Choroid plexus epithelial cell (primary cell): ENCODE data around the gene CATSPER3.

ENCODE experiments used
- DNase-seq: peaks from one replicate; pipeline ENCODE4 v3.0.0-alpha.2; 2010; ENCODE audit warnings: low read depth
- H3K4me3 ChIP-seq: 2 replicates; pipeline ENCODE4 v1.5.1; 2011; ENCODE audit warnings: low read depth, mild to moderate bottlenecking, control low read depth, low read length, moderate library complexity
- CTCF ChIP-seq: conservative IDR thresholded peaks from 2 replicates; pipeline ENCODE4 v1.5.1; 2011; ENCODE audit warnings: low read depth, mild to moderate bottlenecking, control low read depth, inconsistent platforms, low read length, moderate library complexity

Gene CATSPER3

GRCh38 chr5:135051399-135051798 is 83.7 kb downstream of the CATSPER3 start:
- no peak for TF ChIP-seq CTCF
- H3K4me3 ChIP-seq = no peak overlapping the region
- DNase-seq = no peak

GRCh38 chr5:135051872-135052271 is 84.2 kb downstream of the CATSPER3 start:
- no peak for TF ChIP-seq CTCF
- no peak overlapping the region for H3K4me3 ChIP-seq
- DNase-seq = no peak

- no peak for DNase-seq
- H3K4me3 ChIP-seq = no peak overlapping the region
- no peak for TF ChIP-seq CTCF
These were observed 84.9 kb downstream of the CATSPER3 start for GRCh38 chr5:135052511-135053145.

GRCh38 chr5:135053278-135053677 is 85.6 kb downstream of the CATSPER3 start:
- TF ChIP-seq CTCF = no peak
- no peak for DNase-seq

GRCh38 chr5:135053989-135054388 is 86.3 kb downstream of the CATSPER3 start:
- no peak overlapping the region for H3K4me3 ChIP-seq
- DNase-seq = no peak
- TF ChIP-seq CTCF = no peak

More at GRCh38 chr5:135053278-135053677, 85.6 kb downstream of the CATSPER3 start:
- H3K4me3 ChIP-seq = no peak overlapping the region

- no peak for TF ChIP-seq CTCF
- no peak overlapping the region for H3K4me3 ChIP-seq
- no peak for DNase-seq
These were observed 86.8 kb downstream of the CATSPER3 start for GRCh38 chr5:135054546-135054945.

GRCh38 chr5:135055396-135055795 is 87.7 kb downstream of the CATSPER3 start:
- TF ChIP-seq CTCF = no peak
- no peak overlapping the region for H3K4me3 ChIP-seq
- DNase-seq = no peak
